Fibroblast of skin of left quadriceps (primary cell): ENCODE results near the gene C14orf132.

Experiments used
- DNase-seq, 2 experiments: peaks; one replicate each; pipeline ENCODE4 v3.0.0-alpha.2; 2013; ENCODE audit warnings: low read depth in 2 of 2

Gene C14orf132

DNA sequence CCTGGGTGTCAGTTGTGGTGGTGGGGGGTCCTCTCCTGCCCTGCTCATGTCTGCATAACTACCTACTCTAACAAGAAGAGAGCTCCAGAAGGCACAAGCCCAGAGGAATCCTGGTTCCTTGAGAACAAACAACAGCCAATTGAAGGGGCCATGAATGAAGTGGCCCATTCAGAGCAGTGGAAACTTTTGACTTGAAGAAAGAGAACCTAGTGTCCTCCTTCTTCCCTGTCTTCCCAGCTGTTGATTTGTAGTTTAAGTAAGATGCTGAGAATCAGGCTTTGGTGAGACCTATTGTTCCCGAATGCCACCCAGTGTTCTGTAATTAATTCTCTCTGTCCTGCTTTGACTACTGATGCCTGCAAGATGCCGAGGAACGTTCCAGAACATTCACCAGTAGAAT lies 79.2 kb downstream of the C14orf132 start:
- no peak for DNase-seq

DNA sequence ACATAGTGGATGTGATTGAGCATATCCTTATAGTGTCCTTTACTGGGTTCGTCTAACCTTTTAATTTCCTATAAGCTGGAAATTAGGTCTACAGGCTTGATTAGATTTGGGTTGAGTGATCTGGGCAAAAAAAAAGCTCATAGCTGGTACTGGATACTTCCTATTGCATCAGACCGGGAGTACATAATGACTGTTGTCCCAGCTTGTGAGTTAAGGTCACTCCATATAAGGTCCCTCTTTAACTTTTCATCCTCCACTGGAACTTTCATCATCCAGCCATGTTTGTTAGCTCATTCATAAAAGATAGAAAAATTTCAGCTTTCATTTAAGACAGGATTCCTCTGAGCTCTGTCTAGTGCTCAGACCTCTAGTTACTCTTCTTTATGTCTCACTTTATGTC lies 80.8 kb downstream of the C14orf132 start:
- DNase-seq, result no peak

DNA sequence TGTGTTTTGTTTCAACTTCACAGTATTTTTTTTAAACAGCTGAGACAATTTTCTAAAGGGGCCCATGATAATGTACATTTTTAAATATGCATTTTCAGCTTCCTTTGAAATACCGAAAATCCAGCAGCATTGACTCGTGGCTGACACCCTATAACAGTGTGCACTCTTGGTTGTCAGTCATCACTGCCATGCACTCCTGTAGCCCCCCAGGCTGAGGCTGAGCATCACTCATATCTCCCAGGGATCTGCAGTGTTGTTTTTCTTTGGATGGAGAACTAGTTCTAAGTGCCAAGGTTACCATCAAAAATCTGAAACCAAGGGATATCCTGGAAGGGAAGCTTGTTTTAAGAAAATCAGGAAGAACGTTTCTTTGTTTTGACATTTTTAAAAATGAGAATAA lies 81.2 kb downstream of the C14orf132 start:
- DNase-seq, result no peak

DNA sequence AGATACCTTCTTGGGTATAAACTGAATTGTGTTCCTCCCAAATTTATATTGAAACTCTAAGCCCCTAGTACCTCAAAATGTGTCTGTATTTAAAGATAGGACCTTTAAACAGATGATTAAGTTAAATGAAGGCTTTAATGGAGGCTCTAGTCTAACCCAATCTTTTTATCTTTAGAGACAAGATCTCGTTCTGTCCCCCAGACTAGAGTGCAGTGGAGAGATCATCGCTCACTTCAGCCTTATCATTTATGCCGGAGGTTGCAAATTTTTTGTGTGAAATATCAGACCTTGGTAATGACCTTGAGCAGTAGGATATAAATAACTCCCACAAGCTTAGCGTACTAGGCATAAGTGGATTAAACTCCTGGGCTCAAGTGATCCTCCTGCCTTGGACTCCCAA lies 81.8 kb downstream of the C14orf132 start:
- no peak for DNase-seq

DNA sequence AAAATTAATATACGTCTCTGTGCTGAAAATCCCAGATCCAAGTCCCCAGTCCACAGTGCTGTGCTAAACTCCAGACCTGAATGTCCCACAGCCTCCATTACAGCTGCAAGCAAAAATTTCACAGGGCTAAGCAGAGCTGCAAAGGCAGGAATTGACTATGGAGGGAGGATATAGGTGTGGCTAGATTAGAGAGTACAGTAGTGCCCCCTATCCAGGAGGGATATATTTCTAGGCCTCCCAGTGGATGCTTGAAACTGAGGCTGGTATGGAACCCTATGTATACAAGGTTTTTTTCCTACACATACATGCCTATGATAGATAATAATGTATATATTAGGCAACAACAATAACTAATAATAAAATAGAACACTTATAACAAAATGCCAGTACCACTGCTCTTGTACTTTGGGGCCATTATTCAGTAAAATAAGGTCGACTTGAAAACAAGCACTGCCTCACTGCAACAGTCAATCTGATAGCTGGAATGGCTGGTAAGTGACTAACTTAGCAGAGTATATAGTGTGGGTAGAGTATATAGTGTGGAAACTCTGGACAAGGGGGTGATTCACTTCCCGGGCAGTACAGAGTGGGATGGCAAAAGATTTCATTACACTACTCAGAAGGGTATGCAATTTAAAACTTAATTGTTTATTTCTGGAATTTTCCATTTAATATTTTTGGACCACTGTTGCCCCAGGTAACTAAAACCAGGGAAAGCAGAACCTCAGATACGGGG lies 82.7 kb downstream of the C14orf132 start:
- DNase-seq, result no peak

DNA sequence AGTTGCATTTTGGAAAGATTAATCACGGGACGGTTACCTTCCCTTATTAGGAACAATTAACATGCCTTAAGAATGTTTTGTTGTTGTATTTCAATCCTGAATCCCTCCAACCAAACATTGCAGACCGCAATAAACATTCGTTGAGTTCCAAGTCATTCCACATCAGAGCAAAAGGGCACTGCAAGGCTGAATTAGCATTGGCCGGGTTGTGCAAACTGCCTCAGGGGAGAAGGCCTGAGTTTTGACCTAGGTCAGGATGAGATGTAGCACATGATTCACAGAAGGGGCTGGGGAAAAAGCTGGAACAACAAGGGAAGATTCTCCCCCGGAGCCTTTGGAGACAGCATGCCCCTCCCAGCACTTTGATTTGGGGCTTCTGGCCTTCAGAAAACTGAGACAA lies 83.3 kb downstream of the C14orf132 start:
- no peak for DNase-seq

DNA sequence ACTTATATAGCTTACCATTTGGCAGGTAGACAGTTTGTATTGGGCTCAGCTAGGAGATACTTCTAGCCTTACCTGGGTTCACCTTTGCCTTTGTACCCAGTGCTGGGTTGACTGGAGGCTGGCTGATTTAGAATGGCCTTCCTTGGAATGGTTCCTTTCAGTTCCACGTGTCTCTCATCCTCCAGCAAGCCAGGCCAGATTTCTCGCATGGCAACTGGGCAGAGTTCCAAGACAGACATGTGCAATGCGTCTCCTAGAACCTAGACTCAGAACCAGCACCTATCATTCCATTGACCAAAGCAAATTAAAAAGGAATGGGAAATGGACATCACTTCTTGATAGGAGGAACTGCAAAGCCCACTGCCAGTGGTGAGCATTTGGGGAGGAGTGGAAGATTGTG lies 86.4 kb downstream of the C14orf132 start:
- no peak for DNase-seq

DNA sequence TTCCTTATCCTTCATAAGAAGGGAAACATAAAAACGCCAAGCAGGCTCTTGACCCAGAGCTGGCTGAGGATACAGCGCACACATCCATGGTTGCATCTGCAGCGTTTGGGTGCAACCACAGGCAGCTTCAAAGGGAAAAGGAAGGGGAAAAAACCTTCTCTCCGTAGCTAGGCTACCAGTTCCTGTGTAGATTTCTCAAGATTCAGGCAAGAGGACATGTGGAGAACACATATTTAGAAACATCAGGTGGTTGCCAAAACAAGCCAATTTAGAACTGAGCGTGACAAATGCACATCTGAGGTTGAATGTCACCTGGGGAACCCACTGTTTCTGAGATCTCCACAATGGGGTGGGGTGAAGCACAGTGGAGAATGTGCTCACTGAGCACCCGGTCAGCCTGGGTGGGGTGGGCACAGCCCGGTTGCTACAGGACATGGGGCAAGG lies 87.2 kb downstream of the C14orf132 start:
- no peak for DNase-seq

DNA sequence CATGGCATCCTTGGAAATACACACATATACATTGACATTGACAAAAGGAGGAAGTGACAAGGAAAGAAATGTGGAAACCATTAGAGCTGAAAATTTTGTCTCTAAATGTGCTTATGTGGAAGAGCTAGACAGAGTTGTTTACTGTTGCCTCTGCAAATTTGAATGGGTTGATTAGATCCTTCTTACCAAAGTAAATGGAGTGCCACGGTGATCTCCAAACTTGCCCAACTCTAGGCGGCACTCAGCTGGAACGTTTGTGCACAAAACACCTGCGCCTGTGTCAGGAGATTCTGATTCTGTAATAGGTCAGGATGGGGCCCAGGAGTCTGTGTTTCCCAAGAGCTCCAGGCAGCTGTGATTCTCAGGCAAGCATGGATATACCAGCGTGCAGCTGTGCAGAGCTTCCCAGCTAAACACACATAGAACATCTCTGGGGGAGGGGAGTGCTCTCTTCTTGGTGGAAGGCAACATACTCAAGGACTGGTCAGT lies 87.7 kb downstream of the C14orf132 start:
- no peak for DNase-seq

DNA sequence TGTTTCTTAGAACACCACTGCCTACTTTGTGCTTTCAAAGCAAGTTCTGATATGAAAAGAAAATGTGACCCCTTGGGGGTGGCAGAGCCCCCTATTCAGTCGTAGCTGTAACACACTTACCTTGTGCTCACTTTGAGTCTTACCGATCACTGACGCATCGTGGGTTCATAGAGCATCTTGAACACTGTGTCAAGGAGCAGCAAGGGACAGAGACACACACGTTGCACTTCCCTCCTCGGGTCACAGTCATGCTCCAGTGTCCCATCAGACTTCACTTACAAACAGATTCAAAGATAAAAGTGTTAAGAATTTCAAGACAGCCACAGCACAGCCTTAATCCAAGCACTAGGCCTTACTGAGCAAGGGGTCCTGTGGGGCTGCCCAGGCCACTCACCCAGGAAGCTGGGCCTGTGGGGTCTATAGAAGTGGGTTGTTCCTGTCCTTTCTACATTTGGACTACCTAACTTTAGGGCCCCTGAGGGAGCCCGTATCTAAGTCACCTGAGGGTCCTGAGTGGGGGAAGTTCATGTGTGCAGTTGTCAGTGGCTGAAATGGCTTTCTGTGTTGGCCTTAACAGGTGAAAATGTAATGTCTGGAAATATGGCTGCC lies 90.1 kb downstream of the C14orf132 start:
- DNase-seq, result no peak

DNA sequence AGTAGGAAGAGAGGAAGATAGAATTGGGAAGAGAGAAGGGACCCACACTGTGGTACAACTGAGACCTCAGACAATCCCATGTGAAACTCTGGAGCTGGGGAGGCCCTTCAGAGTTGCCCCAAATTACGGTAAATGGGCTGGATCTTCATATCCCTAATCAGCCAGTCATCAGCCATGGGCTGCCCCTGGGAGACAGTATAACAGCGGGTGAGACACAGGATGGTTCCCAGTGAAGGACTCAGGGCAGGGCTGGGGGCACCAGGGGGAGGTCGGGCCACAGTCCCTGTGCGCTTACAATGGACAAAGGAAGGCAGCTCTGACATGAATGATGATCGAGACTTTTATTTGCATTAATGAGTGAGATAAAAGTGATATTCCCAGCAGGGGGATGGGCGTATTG lies 91.2 kb downstream of the C14orf132 start:
- DNase-seq, result no peak

DNA sequence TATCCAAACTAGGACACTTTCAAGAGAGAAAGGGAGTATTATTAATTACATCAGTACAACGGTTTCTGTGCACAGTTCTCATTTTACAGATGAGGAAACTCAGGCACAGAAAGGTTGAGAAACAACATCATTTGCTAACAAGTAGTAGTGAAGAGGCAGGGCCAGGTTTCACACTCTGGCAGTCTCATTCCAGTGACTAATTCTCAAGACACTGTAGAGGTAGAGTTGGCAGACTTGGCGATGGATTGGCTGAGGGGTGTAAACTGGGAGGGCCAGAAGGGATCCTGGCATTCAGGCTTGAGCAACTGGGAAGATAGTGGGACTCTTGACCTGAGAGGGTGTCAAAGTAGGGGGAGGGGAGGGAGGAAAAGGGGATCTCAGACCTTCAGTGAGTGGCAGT lies 91.7 kb downstream of the C14orf132 start:
- no peak for DNase-seq

DNA sequence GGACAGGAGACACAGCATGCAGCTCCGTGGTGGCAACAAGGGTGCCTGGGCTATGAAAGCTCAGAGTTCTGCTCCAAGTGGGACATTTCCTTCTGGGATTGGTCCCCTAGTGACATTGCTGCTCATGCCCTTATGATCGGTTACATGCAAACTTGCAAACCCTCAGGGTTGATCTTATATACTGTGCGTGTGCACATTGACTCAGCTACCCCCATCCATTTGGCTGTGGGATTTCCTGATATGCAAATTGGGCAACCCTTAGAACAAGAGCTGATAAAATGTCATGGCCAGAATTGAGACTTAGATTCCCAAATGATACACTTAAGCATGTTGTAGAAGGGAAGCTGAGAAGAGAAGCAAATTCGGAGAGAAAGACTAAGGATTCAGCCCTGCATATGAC lies 92.7 kb downstream of the C14orf132 start:
- no peak for DNase-seq

DNA sequence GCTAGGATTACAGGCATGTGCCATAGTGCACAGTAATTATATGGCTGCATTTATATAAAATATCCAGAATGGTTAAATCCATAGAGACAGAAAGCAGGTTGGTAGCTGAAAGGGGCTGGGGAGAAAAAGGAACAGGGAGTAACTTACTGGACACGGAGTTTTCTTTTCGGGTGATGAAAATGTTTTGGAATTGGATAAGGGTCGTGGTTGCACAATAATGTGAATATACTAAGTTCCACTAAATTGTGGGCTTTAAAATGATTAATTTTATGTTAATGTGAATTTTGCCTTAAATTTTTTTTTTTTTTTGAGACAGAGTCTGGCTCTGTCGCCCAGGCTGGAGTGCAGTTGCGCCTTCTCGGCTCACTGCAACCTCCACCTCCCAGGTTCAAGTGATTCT lies 95.3 kb downstream of the C14orf132 start:
- no peak for DNase-seq

DNA sequence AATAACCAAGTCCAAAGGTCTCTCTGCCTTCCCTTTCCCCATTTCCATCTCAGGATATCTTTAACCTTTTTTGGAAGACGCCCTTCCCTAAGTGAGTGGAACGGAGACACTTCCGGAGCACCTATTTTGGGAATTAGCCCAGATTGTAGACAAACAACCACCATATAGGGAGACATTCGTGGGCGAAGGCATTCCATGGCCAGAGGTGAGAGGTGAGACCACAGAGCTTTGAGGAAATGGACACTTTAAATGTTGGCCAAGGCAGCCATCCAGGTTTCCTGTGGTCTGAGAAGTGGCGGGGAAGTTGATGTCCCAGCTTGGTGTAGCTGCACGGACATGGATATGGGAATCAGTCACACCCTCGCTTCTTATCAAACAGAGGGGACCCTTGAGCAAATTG lies 96.1 kb downstream of the C14orf132 start:
- no peak for DNase-seq

DNA sequence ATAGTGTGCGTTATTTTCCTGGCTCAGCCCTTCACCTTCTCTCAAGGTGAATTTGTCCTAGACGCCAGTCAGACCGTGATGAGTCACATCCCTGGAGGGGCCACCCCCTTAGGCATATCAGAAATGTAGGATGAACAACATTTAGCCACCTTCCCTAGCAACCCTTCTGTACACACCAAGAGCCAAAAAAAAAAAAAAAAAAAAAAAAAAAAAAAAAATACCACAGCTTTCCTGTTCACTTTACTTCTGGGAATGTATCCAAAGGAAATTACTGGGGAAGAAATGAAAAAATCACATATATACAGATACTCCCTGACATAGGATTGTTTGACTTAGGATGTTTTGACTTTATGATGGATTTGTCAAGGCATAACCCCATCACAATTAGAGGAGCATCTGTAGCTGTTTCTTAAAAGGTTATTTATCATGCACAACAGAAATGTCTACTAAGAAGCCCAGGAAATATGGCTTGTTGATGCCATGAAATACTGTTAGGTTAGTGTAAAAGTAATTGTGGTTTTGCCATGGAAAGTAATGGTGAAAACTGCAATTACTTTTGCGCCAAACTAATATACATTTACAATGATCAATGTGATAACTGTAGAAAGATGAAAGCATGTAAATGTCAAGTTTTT lies 97.3 kb downstream of the C14orf132 start:
- peak; percentile 91 to 93 for DNase-seq

DNA sequence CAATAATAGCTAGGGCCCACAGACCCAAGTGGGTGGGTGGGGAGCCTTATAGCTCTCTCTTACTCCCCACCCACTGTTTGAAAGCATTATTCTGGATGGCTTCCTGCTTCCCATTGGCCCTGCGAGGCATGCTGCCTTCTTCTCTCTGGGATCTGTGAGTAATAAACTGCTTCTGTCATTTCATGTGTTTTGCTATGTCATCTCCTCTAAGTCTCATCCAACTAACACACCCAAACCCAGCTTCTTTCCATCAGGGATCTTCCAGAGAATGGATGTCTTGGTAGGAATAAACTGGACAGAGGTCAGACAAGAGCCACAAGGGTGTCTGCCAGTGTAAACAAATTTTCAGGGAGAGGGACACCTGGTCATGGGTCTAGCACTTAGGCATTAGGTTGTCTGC lies 99.1 kb downstream of the C14orf132 start:
- no peak for DNase-seq

DNA sequence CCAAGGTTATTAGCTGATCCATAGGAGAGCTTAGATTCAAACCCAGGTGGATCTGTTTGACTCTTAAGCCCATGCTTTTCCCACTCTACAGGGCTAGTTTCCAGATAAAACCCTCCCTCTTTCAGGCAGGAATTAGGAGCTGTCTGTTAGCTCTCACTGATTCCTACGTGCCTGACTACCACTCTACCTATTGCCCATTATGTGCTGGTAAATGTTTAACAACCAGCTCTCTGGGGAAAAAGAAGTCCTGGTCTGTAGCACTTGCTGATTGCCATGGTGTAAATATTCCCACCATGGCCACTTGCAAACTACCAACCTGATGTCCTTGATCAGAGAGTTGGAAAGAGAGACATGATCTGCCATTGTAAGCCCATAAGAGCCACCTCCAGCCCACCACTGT lies 100.0 kb downstream of the C14orf132 start:
- DNase-seq, result no peak

DNA sequence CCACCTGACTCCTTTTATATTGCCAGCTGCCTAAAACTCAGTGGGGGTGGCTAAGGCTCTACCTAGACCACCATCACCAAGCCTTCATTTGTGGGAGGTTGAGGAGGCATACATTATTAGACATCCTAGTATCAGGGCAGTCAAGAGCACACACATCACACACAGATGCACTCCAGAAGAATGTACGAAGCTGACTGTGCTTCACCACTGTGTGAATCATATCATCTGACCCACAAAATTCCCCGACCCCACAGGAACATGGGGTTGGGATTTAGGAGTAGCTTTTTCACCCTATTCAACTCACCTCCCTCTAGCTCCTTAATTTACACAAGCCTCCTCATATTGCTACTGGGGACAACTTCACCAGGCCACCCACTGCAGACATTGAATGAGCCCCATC lies 100.7 kb downstream of the C14orf132 start:
- no peak for DNase-seq

DNA sequence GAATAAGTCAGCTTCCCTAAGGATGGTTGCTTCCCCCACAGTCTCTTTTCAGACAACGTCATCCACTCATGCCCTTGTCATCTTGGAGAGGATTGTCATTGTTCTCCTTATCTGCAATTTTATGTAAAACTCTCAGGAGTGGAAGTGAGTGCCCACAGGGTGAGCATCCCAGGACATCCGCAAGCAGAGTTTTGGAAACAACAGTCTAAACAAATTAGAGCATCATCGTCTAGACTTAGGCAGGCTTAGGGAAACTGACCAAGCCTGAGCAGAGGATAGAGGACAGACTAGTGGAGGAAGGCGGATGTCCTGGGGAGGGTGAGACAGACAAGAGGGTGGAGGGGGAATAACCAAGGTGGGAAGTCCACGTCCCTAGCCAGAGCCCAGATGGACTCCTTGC lies 101.8 kb downstream of the C14orf132 start:
- no peak for DNase-seq
